ENCODE measurements around the gene BAHCC1.

Gene BAHCC1

DNA sequence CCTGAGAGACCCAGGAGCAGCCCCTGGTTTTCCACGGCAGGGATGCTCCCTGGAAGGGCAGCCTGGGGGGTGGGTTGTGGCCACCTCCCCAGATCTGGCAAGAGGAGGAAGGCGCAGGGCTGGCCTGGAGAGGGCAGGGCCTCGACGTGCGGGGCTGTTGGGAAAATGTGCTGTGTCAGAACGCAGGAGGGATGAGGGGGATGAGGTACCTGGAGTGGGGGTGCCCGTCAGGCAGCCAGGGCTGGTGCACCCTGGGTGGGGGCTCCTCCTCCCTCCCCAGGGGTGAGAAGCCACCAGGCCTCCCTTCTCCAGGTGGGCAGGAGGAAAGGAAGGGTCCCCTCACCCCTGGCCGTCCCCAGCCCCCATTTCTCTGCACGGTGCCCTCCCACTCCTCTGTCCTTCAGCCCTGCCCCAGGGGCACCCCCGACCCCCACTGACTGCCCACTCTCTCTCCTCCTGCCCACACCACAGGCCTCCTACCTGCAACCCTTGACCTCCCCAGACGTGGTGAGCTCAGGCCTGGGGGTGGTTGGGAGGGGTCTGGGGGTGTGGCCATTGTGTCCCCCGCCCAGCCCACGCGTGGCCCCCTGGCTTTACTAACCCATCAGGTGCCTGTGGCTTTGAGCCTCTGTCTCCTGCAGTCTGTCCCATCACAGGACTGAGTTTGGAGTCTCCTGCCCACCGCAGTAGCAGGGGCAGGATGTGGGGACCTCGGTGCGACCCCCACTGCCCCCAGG, 39.6 kb downstream of the BAHCC1 start:
- no peaks in the 10 kb centered on the region for H3F3A ChIP-seq (ENCODE audit: control insufficient read depth, insufficient read depth)
- H3K27ac ChIP-seq (ENCODE audit: low read depth, low read length): no peak overlapping the region
- H3K9me3 ChIP-seq (ENCODE audit: control insufficient read depth, insufficient read depth, low read length): no peaks in the 10 kb centered on the region
- H3K27me3 ChIP-seq (ENCODE audit: control insufficient read depth, low read length): no peaks in the 10 kb centered on the region
- H3K4me2 ChIP-seq (ENCODE audit: low read length): no peak overlapping the region
- H3K9me2 ChIP-seq (replicated peaks; ENCODE audit: control insufficient read depth, low read length): no peaks in the 10 kb centered on the region
- TF ChIP-seq, protein P1, sequence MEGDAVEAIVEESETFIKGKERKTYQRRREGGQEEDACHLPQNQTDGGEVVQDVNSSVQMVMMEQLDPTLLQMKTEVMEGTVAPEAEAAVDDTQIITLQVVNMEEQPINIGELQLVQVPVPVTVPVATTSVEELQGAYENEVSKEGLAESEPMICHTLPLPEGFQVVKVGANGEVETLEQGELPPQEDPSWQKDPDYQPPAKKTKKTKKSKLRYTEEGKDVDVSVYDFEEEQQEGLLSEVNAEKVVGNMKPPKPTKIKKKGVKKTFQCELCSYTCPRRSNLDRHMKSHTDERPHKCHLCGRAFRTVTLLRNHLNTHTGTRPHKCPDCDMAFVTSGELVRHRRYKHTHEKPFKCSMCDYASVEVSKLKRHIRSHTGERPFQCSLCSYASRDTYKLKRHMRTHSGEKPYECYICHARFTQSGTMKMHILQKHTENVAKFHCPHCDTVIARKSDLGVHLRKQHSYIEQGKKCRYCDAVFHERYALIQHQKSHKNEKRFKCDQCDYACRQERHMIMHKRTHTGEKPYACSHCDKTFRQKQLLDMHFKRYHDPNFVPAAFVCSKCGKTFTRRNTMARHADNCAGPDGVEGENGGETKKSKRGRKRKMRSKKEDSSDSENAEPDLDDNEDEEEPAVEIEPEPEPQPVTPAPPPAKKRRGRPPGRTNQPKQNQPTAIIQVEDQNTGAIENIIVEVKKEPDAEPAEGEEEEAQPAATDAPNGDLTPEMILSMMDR (IDR thresholded peaks at IDR 0.05; ENCODE audit: low read depth, low read length, poor library complexity, severe bottlenecking): no peak
- TF ChIP-seq EZH2phosphoT487 (IDR thresholded peaks at IDR 0.05; ENCODE audit: borderline replicate concordance, low read length): no peak
- H4K20me1 ChIP-seq (ENCODE audit: control insufficient read depth, insufficient read depth, low read depth, low read length): no peaks in the 10 kb centered on the region
- no peaks in the 10 kb centered on the region for H3K79me2 ChIP-seq (ENCODE audit: control insufficient read depth, low read length)
- H3K4me3 ChIP-seq (ENCODE audit: low read length): no peak overlapping the region
- H3K4me1 ChIP-seq (ENCODE audit: control insufficient read depth, low read length): no peaks in the 10 kb centered on the region
- no peaks in the 10 kb centered on the region for H3K36me3 ChIP-seq (ENCODE audit: control insufficient read depth, low read length)

GRCh38 chr17:81435652-81436293, 40.5 kb downstream of the BAHCC1 start:
- no peaks in the 10 kb centered on the region for H4K20me1 ChIP-seq (ENCODE audit: control insufficient read depth, insufficient read depth, low read depth, low read length)
- no peaks in the 10 kb centered on the region for H3K27me3 ChIP-seq (ENCODE audit: control insufficient read depth, low read length)
- no peaks in the 10 kb centered on the region for H3K4me1 ChIP-seq (ENCODE audit: control insufficient read depth, low read length)
- H3K27ac ChIP-seq (ENCODE audit: low read depth, low read length): no peak overlapping the region
- no peaks in the 10 kb centered on the region for H3K9me3 ChIP-seq (ENCODE audit: control insufficient read depth, insufficient read depth, low read length)
- H3K36me3 ChIP-seq (ENCODE audit: control insufficient read depth, low read length): no peaks in the 10 kb centered on the region
- TF ChIP-seq, protein P1 (IDR thresholded peaks at IDR 0.05; ENCODE audit: low read depth, low read length, poor library complexity, severe bottlenecking): no peak
- TF ChIP-seq EZH2phosphoT487 (IDR thresholded peaks at IDR 0.05; ENCODE audit: borderline replicate concordance, low read length): no peak
- no peaks in the 10 kb centered on the region for H3F3A ChIP-seq (ENCODE audit: control insufficient read depth, insufficient read depth)
- H3K4me2 ChIP-seq (ENCODE audit: low read length): no peak overlapping the region
- no peaks in the 10 kb centered on the region for H3K9me2 ChIP-seq (replicated peaks; ENCODE audit: control insufficient read depth, low read length)
- H3K4me3 ChIP-seq (ENCODE audit: low read length): no peak overlapping the region
- H3K79me2 ChIP-seq (ENCODE audit: control insufficient read depth, low read length): no peaks in the 10 kb centered on the region

DNA sequence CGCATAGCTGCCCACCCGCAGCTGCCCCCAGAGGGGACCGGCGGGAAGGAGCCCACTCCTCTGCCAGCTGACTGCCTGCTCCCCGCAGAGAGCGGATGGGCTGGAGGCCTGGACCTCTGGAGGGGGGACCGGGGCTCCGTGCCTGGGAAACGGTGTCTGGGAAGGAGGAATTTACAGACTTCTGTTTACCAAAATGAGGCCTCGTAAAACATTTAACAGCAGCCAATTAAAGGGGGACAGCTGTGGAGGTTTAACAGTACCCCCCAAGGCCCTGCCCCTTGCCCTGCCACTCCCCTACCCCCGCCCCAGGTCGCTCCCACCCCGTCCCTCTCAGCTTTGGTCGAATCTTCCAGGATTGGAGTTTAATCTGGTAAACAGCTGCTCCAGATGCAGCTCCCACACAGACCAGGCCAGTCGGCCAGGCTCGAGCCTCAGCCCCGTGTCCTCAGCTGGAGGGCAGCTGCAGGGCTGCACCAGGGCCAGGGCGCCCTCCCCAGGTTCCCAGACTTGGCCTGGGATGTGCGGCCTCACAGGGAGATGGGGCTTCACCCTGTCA, 41.1 kb downstream of the BAHCC1 start:
- Histone ChIP-seq H3K36me3 (ENCODE audit: control insufficient read depth, low read length) (no peaks in the 10 kb centered on the region), H3F3A (ENCODE audit: control insufficient read depth, insufficient read depth) (no peaks in the 10 kb centered on the region), H3K27me3 (ENCODE audit: control insufficient read depth, low read length) (no peaks in the 10 kb centered on the region), H3K79me2 (ENCODE audit: control insufficient read depth, low read length) (no peaks in the 10 kb centered on the region), H3K4me2 (ENCODE audit: low read length) (no peak overlapping the region), H3K4me3 (ENCODE audit: low read length) (no peak overlapping the region), H3K4me1 (ENCODE audit: control insufficient read depth, low read length) (no peaks in the 10 kb centered on the region), H4K20me1 (ENCODE audit: control insufficient read depth, insufficient read depth, low read depth, low read length) (no peaks in the 10 kb centered on the region), H3K27ac (ENCODE audit: low read depth, low read length) (no peak overlapping the region), H3K9me2 (replicated peaks; ENCODE audit: control insufficient read depth, low read length) (no peaks in the 10 kb centered on the region), H3K9me3 (ENCODE audit: control insufficient read depth, insufficient read depth, low read length) (no peaks in the 10 kb centered on the region)
- no peak for TF ChIP-seq EZH2phosphoT487 (IDR thresholded peaks at IDR 0.05; ENCODE audit: borderline replicate concordance, low read length)
- TF ChIP-seq, protein P1 (IDR thresholded peaks at IDR 0.05; ENCODE audit: low read depth, low read length, poor library complexity, severe bottlenecking): no peak
